H54 (cell line): ENCODE results near the gene CHAC1.

Source experiments
- DNase-seq: peaks from one replicate; pipeline ENCODE4 v3.0.0; 2011; ENCODE audit warnings: low spot score, mixed read lengths; ENCODE audit not compliant: insufficient read length
- FAIRE-seq: peaks from 3 replicates; lab custom pipeline; 2011; peaks lifted over from hg19 to GRCh38; lab: Jason Lieb, UNC
- POLR2A ChIP-seq: IDR thresholded peaks from 2 replicates; pipeline ENCODE4 v1.6.1; 2011; ENCODE audit warnings: low read depth, mild to moderate bottlenecking, low read length

CHAC1 gene

GRCh38 chr15:40928821-40929659, 24.2 kb upstream of the CHAC1 start, which contains the start of gene DLL4:
DLL4 (plus strand) TSS chr15:40929340; CDS start chr15:40929669, 329 bp downstream.
- DNase-seq = no peak
- TF ChIP-seq POLR2A = no peak
- FAIRE-seq = no peak

- DNase-seq (no peak), FAIRE-seq (no peak)
- no peak for TF ChIP-seq POLR2A
Observed at GRCh38 chr15:40929660-40930429, 23.4 kb upstream of the CHAC1 start.

- DNase-seq (no peak), FAIRE-seq (no peak)
- no peak for TF ChIP-seq POLR2A
Observed at GRCh38 chr15:40930430-40931299, 22.6 kb upstream of the CHAC1 start.

- DNase-seq = no peak
- no peak for TF ChIP-seq POLR2A
- FAIRE-seq = no peak
Observed at GRCh38 chr15:40931300-40932142, 21.8 kb upstream of the CHAC1 start.

- DNase-seq = no peak
- no peak for FAIRE-seq
- no peak for TF ChIP-seq POLR2A
Observed at GRCh38 chr15:40932156-40932555, 21.1 kb upstream of the CHAC1 start.

GRCh38 chr15:40932649-40933516, 20.4 kb upstream of the CHAC1 start:
- DNase-seq = no peak
- FAIRE-seq = no peak
- no peak for TF ChIP-seq POLR2A

- FAIRE-seq (no peak), DNase-seq (no peak)
- no peak for TF ChIP-seq POLR2A
Observed at GRCh38 chr15:40933517-40933902, 19.8 kb upstream of the CHAC1 start.

- no peak for TF ChIP-seq POLR2A
- FAIRE-seq (no peak), DNase-seq (no peak)
Observed at GRCh38 chr15:40934457-40934856, 18.8 kb upstream of the CHAC1 start.

GRCh38 chr15:40936234-40936708, 17.0 kb upstream of the CHAC1 start:
- DNase-seq (no peak), FAIRE-seq (no peak)
- TF ChIP-seq POLR2A = no peak

- DNase-seq (no peak), FAIRE-seq (no peak)
- no peak for TF ChIP-seq POLR2A
Observed at GRCh38 chr15:40936709-40937666, 16.3 kb upstream of the CHAC1 start.
